K562 (cell line): ENCODE data around the gene LRRC25. TPM values are rescaled to one million over a fixed set of nuclear protein-coding genes. Genes with fewer than 3 reads are reported as not detected.

Source experiments
- BDP1 ChIP-seq: IDR thresholded peaks from 3 replicates; pipeline ENCODE4 v1.6.1; 2011; ENCODE audit not compliant: insufficient read length, insufficient read depth
- E2F8 ChIP-seq: fragments of 450-650 bp; IDR thresholded peaks from 2 replicates; pipeline ENCODE4 v1.7.1; 2018; ENCODE audit warnings: mild to moderate bottlenecking, low read depth; ENCODE audit not compliant: partially characterized antibody
- MXI1 ChIP-seq: IDR thresholded peaks from 2 replicates; pipeline ENCODE4 v1.6.1; 2011; ENCODE audit warnings: low read depth, mild to moderate bottlenecking, improper control_type of control experiment, low read length
- MYBL2 ChIP-seq, 2 experiments: fragments of 450-650 bp in 1 of 2; sonication (generic) in 1 of 2; formaldehyde crosslinking in 1 of 2; IDR thresholded peaks; 2 replicates each; pipeline versions ENCODE4 v1.6.1 to v1.8.1; 2017 to 2022; ENCODE audit warnings: borderline replicate concordance in 1 of 2, inconsistent platforms in 1 of 2, low read depth in 1 of 2, mild to moderate bottlenecking in 1 of 2, missing genetic modification reagents in 1 of 2, moderate library complexity in 1 of 2
- NFE2 ChIP-seq: IDR thresholded peaks from 2 replicates; pipeline ENCODE4 v1.6.1; 2014; ENCODE audit warnings: antibody characterized with exemption, low read depth
- NR0B1 ChIP-seq: fragments of 450-650 bp; IDR thresholded peaks from one replicate; pipeline ENCODE4 v1.6.1; 2018; ENCODE audit warnings: mild to moderate bottlenecking, moderate library complexity; ENCODE audit not compliant: partially characterized antibody
- RBM25 ChIP-seq: fragments of 200-400 bp; formaldehyde crosslinking; IDR thresholded peaks from 2 replicates; pipeline ENCODE4 v1.6.1; 2018; ENCODE audit warnings: low read length, low read depth, moderate library complexity; ENCODE audit not compliant: severe bottlenecking
- SIN3A ChIP-seq, 2 experiments: fragments of 150-350 bp in 1 of 2; IDR thresholded peaks; 2 replicates each; pipeline ENCODE4 v1.6.1; 2011 to 2016; ENCODE audit warnings: borderline replicate concordance in 2 of 2, low read depth in 2 of 2, low read length in 2 of 2, mild to moderate bottlenecking in 2 of 2, moderate library complexity in 2 of 2; ENCODE audit not compliant: control insufficient read depth in 1 of 2
- STAT6 ChIP-seq: sonication (generic); formaldehyde crosslinking; IDR thresholded peaks from 2 replicates; pipeline ENCODE4 v1.8.1; 2023; ENCODE audit warnings: mild to moderate bottlenecking, missing genetic modification reagents
- TAL1 ChIP-seq: fragments of 450-650 bp; IDR thresholded peaks from 2 replicates; pipeline ENCODE4 v1.6.1; 2016; ENCODE audit warnings: mild to moderate bottlenecking
- ZFP36 ChIP-seq: fragments of 150-350 bp; IDR thresholded peaks from 2 replicates; pipeline ENCODE4 v1.6.1; 2018; ENCODE audit warnings: low read length, low read depth; ENCODE audit not compliant: partially characterized antibody
- ZNF511 ChIP-seq: sonication (generic); formaldehyde crosslinking; IDR thresholded peaks from 2 replicates; pipeline ENCODE4 v1.8.0; 2022; ENCODE audit warnings: mild to moderate bottlenecking, missing genetic modification reagents
- ZNF584 ChIP-seq: fragments of 200-800 bp; sonication (Bioruptor generic); IDR thresholded peaks from 2 replicates; pipeline ENCODE4 v1.6.1; 2016; ENCODE audit warnings: low read depth, mild to moderate bottlenecking, missing genetic modification characterization, missing compliant biosample characterization
- polyA plus RNA-seq, 8 experiments: library from polyadenylated mRNA; depleted of rRNA in 4 of 8; stranded (reverse) in 5 of 8; unstranded in 3 of 8; fragments of >200 nt; fragmentation: Nextera tagmentation in 2 of 8; fragmentation: Illumina TruSeq in 1 of 8; extraction: Ambion mirVana in 2 of 8; extraction: Trizol in 1 of 8; gene quantifications; 2 replicates each; pipeline versions ENCODE4 v1.2.1 to v1.2.3, GENCODE V29; 2011 to 2014; ENCODE audit warnings: inconsistent platforms in 1 of 8, missing spikeins in 1 of 8
- total RNA-seq, 7 experiments: library from RNA; depleted of rRNA in 6 of 7; stranded (reverse); fragments of >200 nt in 6 of 7; fragmentation: Illumina TruSeq in 2 of 7; extraction: Trizol in 2 of 7; gene quantifications; 2 replicates each; pipeline versions ENCODE4 v1.2.1 to v1.2.3, GENCODE V29; 2011 to 2021; ENCODE audit warnings: low replicate concordance in 1 of 7
- TF ChIP-seq, protein P1 (sequence below): sonication (generic); formaldehyde crosslinking; IDR thresholded peaks from 2 replicates; pipeline ENCODE4 v1.8.0; 2022; ENCODE audit warnings: mild to moderate bottlenecking, missing genetic modification reagents

The LRRC25 gene
- total and polyA plus RNA-seq, 9 of the 15 experiments (the other 6 are each of a cell fraction or from before 2014, with no cell fraction given) = 0.07 to 0.36 (median 0.10) TPM; not detected in 3

DNA sequence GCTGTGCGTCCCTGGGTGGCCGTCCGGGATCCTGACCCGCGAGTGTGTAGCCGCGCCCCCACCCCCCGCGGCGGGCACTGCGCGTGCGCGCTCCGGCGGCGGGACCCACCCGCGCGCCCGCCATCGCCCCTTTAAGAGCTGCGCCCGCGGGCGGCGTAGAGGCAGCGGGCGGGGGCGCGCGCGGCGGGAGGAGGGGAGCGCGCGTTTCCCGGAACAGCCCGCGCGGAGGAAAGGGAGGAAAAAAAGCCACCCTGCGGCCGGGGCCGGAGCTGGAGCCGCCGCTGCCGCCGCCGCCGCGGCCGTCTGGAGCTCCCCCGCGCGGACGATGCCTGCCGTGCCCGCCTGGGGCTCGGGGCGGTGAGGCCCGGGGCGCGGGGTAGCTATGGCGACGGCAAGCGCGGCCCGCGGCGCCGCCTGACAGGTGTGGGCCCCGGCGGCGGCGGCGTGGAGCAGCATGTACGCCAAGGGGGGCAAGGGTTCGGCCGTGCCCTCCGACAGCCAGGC is 21.8 kb upstream of the LRRC25 start, which contains the start of gene SSBP4 (continued):
- no peak for TF ChIP-seq NR0B1
- no peak for TF ChIP-seq E2F8
- TF ChIP-seq ZNF584 = peak; percentile 59; the same call in 1 of the 2 replicates
- TF ChIP-seq BDP1 = no peak
- TF ChIP-seq TAL1 = no peak
- TF ChIP-seq, protein P1, sequence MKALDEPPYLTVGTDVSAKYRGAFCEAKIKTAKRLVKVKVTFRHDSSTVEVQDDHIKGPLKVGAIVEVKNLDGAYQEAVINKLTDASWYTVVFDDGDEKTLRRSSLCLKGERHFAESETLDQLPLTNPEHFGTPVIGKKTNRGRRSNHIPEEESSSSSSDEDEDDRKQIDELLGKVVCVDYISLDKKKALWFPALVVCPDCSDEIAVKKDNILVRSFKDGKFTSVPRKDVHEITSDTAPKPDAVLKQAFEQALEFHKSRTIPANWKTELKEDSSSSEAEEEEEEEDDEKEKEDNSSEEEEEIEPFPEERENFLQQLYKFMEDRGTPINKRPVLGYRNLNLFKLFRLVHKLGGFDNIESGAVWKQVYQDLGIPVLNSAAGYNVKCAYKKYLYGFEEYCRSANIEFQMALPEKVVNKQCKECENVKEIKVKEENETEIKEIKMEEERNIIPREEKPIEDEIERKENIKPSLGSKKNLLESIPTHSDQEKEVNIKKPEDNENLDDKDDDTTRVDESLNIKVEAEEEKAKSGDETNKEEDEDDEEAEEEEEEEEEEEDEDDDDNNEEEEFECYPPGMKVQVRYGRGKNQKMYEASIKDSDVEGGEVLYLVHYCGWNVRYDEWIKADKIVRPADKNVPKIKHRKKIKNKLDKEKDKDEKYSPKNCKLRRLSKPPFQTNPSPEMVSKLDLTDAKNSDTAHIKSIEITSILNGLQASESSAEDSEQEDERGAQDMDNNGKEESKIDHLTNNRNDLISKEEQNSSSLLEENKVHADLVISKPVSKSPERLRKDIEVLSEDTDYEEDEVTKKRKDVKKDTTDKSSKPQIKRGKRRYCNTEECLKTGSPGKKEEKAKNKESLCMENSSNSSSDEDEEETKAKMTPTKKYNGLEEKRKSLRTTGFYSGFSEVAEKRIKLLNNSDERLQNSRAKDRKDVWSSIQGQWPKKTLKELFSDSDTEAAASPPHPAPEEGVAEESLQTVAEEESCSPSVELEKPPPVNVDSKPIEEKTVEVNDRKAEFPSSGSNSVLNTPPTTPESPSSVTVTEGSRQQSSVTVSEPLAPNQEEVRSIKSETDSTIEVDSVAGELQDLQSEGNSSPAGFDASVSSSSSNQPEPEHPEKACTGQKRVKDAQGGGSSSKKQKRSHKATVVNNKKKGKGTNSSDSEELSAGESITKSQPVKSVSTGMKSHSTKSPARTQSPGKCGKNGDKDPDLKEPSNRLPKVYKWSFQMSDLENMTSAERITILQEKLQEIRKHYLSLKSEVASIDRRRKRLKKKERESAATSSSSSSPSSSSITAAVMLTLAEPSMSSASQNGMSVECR (CRISPR knock-in tag) = peak; percentile 73
- TF ChIP-seq STAT6 (CRISPR knock-in tag) = 0 out of 2 replicates have a peak, but pooled peaks have one; percentile 26
- peak; percentile 27; the same call in 1 of the 2 replicates for TF ChIP-seq ZNF511 (CRISPR knock-in tag)
- TF ChIP-seq ZFP36 = no peak
- no peak for TF ChIP-seq NFE2
- TF ChIP-seq RBM25 = peak; percentile 51
- peak; percentile 49 to 73; a peak in 1 of 4 replicates for TF ChIP-seq SIN3A (IDR thresholded peaks at IDR 0.05; ENCODE audit: borderline replicate concordance in 2 of 2, control insufficient read depth in 1 of 2, low read depth in 2 of 2, low read length in 2 of 2)
- TF ChIP-seq MYBL2 (IDR thresholded peaks at IDR 0.05; ENCODE audit: low read depth) = no peak
- TF ChIP-seq MYBL2 (CRISPR knock-in tag; IDR thresholded peaks at IDR 0.05; ENCODE audit: borderline replicate concordance) = no peak
- TF ChIP-seq MXI1 = no peak; the same call in 1 of the 2 replicates
